ENCODE data around the gene FBLN1. TPM values are rescaled to one million over a fixed set of nuclear protein-coding genes. Genes with fewer than 3 reads are reported as not detected.
A peak's percentile ranks its signal among the peaks of the same experiment; 100 is the strongest.

FBLN1 gene
- total and polyA plus RNA-seq, 2 of the 13 experiments (the other 11 are each of a cell fraction or from before 2014, with no cell fraction given): 37.3 to 103 TPM

- TF ChIP-seq FOXO1 (CRISPR knock-in tag; IDR thresholded peaks at IDR 0.05): peak; percentile 77
- TF ChIP-seq EP300 (IDR thresholded peaks at IDR 0.05; ENCODE audit: low read depth in 2 of 2, low read length in 2 of 2): peak in 1 of 2 experiments; percentile 64; a peak in 2 of 4 replicates
- TF ChIP-seq EP300 (CRISPR knock-in tag; IDR thresholded peaks at IDR 0.05; ENCODE audit: borderline replicate concordance): 0 out of 2 replicates have a peak, but pooled peaks have one; percentile 26
- TF ChIP-seq MATR3 (CRISPR knock-in tag; IDR thresholded peaks at IDR 0.05): no peak
- no peak for TF ChIP-seq KDM1A (CRISPR knock-in tag; IDR thresholded peaks at IDR 0.05)
- TF ChIP-seq ZSCAN5A (CRISPR knock-in tag; IDR thresholded peaks at IDR 0.05; ENCODE audit: borderline replicate concordance): no peak
- TF ChIP-seq ZNF652 (CRISPR knock-in tag; IDR thresholded peaks at IDR 0.05; ENCODE audit: borderline replicate concordance, low read depth): no peak
- 0 out of 2 replicates have a peak, but pooled peaks have one; percentile 7 for TF ChIP-seq TCF7 (IDR thresholded peaks at IDR 0.05; ENCODE audit: low read depth)
- TF ChIP-seq, protein P1, sequence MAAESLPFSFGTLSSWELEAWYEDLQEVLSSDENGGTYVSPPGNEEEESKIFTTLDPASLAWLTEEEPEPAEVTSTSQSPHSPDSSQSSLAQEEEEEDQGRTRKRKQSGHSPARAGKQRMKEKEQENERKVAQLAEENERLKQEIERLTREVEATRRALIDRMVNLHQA (CRISPR knock-in tag; IDR thresholded peaks at IDR 0.05): no peak
- no peak for TF ChIP-seq FOXA1 (IDR thresholded peaks at IDR 0.05)
- TF ChIP-seq FOXA1 (CRISPR knock-in tag; IDR thresholded peaks at IDR 0.05): peak; percentile 55; the same call in 1 of the 2 replicates
- TF ChIP-seq SNAI1 (CRISPR knock-in tag; IDR thresholded peaks at IDR 0.05; ENCODE audit: borderline replicate concordance): no peak
- TF ChIP-seq ZFY (CRISPR knock-in tag; IDR thresholded peaks at IDR 0.05): 0 out of 2 replicates have a peak, but pooled peaks have one; percentile 39
- peak; percentile 24; the same call in 1 of the 2 replicates for TF ChIP-seq TFAP4 (IDR thresholded peaks at IDR 0.05; ENCODE audit: borderline replicate concordance, low read depth)
- peak; percentile 49; the same call in 1 of the 2 replicates for TF ChIP-seq FOXJ3 (CRISPR knock-in tag; IDR thresholded peaks at IDR 0.05; ENCODE audit: borderline replicate concordance)
- no peak; the same call in 1 of the 2 replicates for TF ChIP-seq ZNF362 (CRISPR knock-in tag; IDR thresholded peaks at IDR 0.05; ENCODE audit: borderline replicate concordance)
- peak; percentile 83; the same call in 1 of the 2 replicates for TF ChIP-seq NCOR1 (IDR thresholded peaks at IDR 0.05; ENCODE audit: borderline replicate concordance, low read length)
- no peak for TF ChIP-seq ATF7 (IDR thresholded peaks at IDR 0.05)
- 0 out of 2 replicates have a peak, but pooled peaks have one; percentile 33 for TF ChIP-seq ATF7 (CRISPR knock-in tag; IDR thresholded peaks at IDR 0.05)
- no peak for TF ChIP-seq EZH2 (conservative IDR thresholded peaks at IDR 0.05; ENCODE audit: low read depth, low read length)
- 0 out of 2 replicates have a peak, but pooled peaks have one; percentile 22 for TF ChIP-seq ZBED4 (CRISPR knock-in tag; IDR thresholded peaks at IDR 0.05; ENCODE audit: borderline replicate concordance)
Observed at GRCh38 chr22:45483918-45484499, 18.7 kb upstream of the FBLN1 start (continued).

All from HepG2 (cell line).